ENCODE measurements around the gene LRFN5. TPM values are rescaled to one million over a fixed set of nuclear protein-coding genes. Genes with fewer than 3 reads are reported as not detected.

LRFN5 gene
- total and polyA plus RNA-seq, 2 of the 8 experiments (the other 6 are each of a cell fraction or from before 2014, with no cell fraction given): 0.85 to 4.7 TPM

- TF ChIP-seq EGR1 (IDR thresholded peaks at IDR 0.05; ENCODE audit: borderline replicate concordance, low read depth, low read length): no peak
- TF ChIP-seq TAF1 (IDR thresholded peaks at IDR 0.05; ENCODE audit: low read depth, low read length): no peak
- TF ChIP-seq GABPA (IDR thresholded peaks at IDR 0.05; ENCODE audit: borderline replicate concordance, insufficient read depth, low read length): no peak
These were observed 306.7 kb downstream of the LRFN5 start (continued) for GRCh38 chr14:41913398-41913797.

Data from H1 (cell line).